Right ventricle myocardium inferior (tissue), 1 donor: ENCODE data around the gene FCN2. TPM values are rescaled to one million over a fixed set of nuclear protein-coding genes. Genes with fewer than 3 reads are reported as not detected.

Experiments
- ATAC-seq: fragments of 200-7000 bp; cut with Tn5 transposase; one replicate; pipeline ENCODE4 v1.9.1; 2020; ENCODE audit warnings: mild to moderate bottlenecking, moderate library complexity
- DNase-seq: peaks from one replicate; pipeline ENCODE4 v3.0.0; 2021; ENCODE audit errors: missing footprints
- intact Hi-C: fragments of 100-400 bp; cut with DNase I; formaldehyde crosslinking; loops from one replicate; pipeline ENCODE4 v1.11.0; 2022
- total RNA-seq: library from RNA; stranded (reverse); fragmentation: NEBNext Ultra II Directional; extraction: Animal tissue kit (Norgen Biotek cat#: 25700); gene quantifications from one replicate; pipeline ENCODE4 v1.2.1, GENCODE V29; 2021
- donor health status: DM: no; HTN: yes; CAD: no; lungs with severe emphysema.

The FCN2 gene
- total RNA-seq, 1 donor from 2014 or later = not detected

GRCh38 chr9:134884492-134884891 is 3.9 kb downstream of the FCN2 start:
- DNase-seq (no peak), ATAC-seq (no peak)
- intact Hi-C loops = no loop called here

- ATAC-seq = no peak
- intact Hi-C loops = no loop called here
- DNase-seq = no peak
Observed at GRCh38 chr9:134885001-134885678, 4.5 kb downstream of the FCN2 start.

GRCh38 chr9:134885679-134886412 is 5.2 kb downstream of the FCN2 start:
- intact Hi-C loops = no loop called here

GRCh38 chr9:134886413-134886913 is 5.9 kb downstream of the FCN2 start:
- no peak for ATAC-seq

More at GRCh38 chr9:134885679-134886412, 5.2 kb downstream of the FCN2 start:
- no peak for DNase-seq
- no peak for ATAC-seq

GRCh38 chr9:134887219-134887618 is 6.6 kb downstream of the FCN2 start:
- ATAC-seq = no peak
- DNase-seq = no peak
- intact Hi-C loops = no loop called here

More at GRCh38 chr9:134886413-134886913, 5.9 kb downstream of the FCN2 start:
- intact Hi-C loops = no loop called here
- no peak for DNase-seq

- ATAC-seq = no peak
- DNase-seq = no peak
- intact Hi-C loops = no loop called here
Observed at GRCh38 chr9:134887686-134888602, 7.3 kb downstream of the FCN2 start.

- ATAC-seq (no peak), DNase-seq (no peak)
- intact Hi-C loops = no loop called here
Observed at GRCh38 chr9:134888603-134889190, 8.1 kb downstream of the FCN2 start.

GRCh38 chr9:134889386-134890154 is 9.0 kb downstream of the FCN2 start:
- ATAC-seq = no peak
- no peak for DNase-seq
- intact Hi-C loops = no loop called here

- ATAC-seq = no peak
- intact Hi-C loops = no loop called here
Observed at GRCh38 chr9:134890155-134890495, 9.5 kb downstream of the FCN2 start.

GRCh38 chr9:134891053-134891452 is 10.4 kb downstream of the FCN2 start:
- ATAC-seq (no peak), DNase-seq (no peak)
- intact Hi-C loops = no loop called here

More at GRCh38 chr9:134890155-134890495, 9.5 kb downstream of the FCN2 start:
- no peak for DNase-seq

- ATAC-seq (no peak), DNase-seq (no peak)
- intact Hi-C loops = no loop called here
Observed at GRCh38 chr9:134891713-134892112, 11.1 kb downstream of the FCN2 start.

- no peak for DNase-seq
- intact Hi-C loops = no loop called here
- no peak for ATAC-seq
Observed at GRCh38 chr9:134892221-134892620, 11.6 kb downstream of the FCN2 start.

GRCh38 chr9:134892820-134893420 is 12.3 kb downstream of the FCN2 start:
- DNase-seq = no peak
- ATAC-seq = no peak
- intact Hi-C loops = no loop called here

GRCh38 chr9:134894136-134894860 is 13.7 kb downstream of the FCN2 start:
- intact Hi-C loops = no loop called here
- ATAC-seq (no peak), DNase-seq (no peak)

GRCh38 chr9:134895097-134895496 is 14.5 kb downstream of the FCN2 start:
- intact Hi-C loops = no loop called here
- ATAC-seq (no peak), DNase-seq (no peak)

- ATAC-seq = no peak
- no peak for DNase-seq
- intact Hi-C loops = no loop called here
Observed at GRCh38 chr9:134895567-134895907, 14.9 kb downstream of the FCN2 start.
